HG03520 (cell line): ENCODE data around the gene CYP2E1.
"Not testable (repeated sequence)": the region's sequence is repeated elsewhere in the genome, so short reads cannot be mapped to it uniquely, and the experiment has no call there.

Experiments
- ATAC-seq: cut with Tn5 transposase; IDR thresholded peaks from one replicate; pipeline ENCODE4 v1.9.1; 2021; ENCODE audit warnings: mild to moderate bottlenecking, moderate library complexity; ENCODE audit not compliant: unreplicated experiment

Gene CYP2E1

GRCh38 chr10:133568831-133569527 is 41.8 kb downstream of the CYP2E1 start:
- ATAC-seq: not testable (repeated sequence)

- ATAC-seq: not testable (repeated sequence)
Observed at GRCh38 chr10:133569801-133570200, 42.6 kb downstream of the CYP2E1 start.

GRCh38 chr10:133572055-133572454 is 44.9 kb downstream of the CYP2E1 start:
- not testable (repeated sequence) for ATAC-seq

- not testable (repeated sequence) for ATAC-seq
Observed at GRCh38 chr10:133573460-133573859, 46.3 kb downstream of the CYP2E1 start.

- not testable (repeated sequence) for ATAC-seq
Observed at GRCh38 chr10:133577037-133577436, 49.9 kb downstream of the CYP2E1 start.
